PC-3 (cell line): ENCODE measurements around the gene ZNF680. TPM values are rescaled to one million over a fixed set of nuclear protein-coding genes. Genes with fewer than 3 reads are reported as not detected.
A peak's percentile ranks its signal among the peaks of the same experiment; 100 is the strongest.

Experiments used
- ATAC-seq: fragments of 200-7000 bp; cut with Tn5 transposase; 2 replicates; pipeline ENCODE4 v1.9.1; 2020; ENCODE audit warnings: mild to moderate bottlenecking, moderate library complexity
- BruUV-seq: library from RNA; stranded (reverse); fragments of 400-500 nt; replicated peaks from 2 replicates; lab custom pipeline; 2021; lab: Mats Ljungman, UMichigan
- CTCF ChIA-PET: fragments of 300-600 bp; sonication (Branson Sonifier 250); formaldehyde crosslinking; loops from one replicate; lab custom pipeline; 2022; ENCODE audit warnings: antibody characterized with exemption; lab: Charles Lee
- POLR2A ChIA-PET: fragments of 300-600 bp; sonication (Branson Sonifier 250); formaldehyde crosslinking; loops from one replicate; lab custom pipeline; 2022; ENCODE audit warnings: antibody characterized with exemption; ENCODE audit not compliant: unreplicated experiment; lab: Charles Lee
- DNase-seq: peaks from one replicate; pipeline ENCODE4 v3.0.0-alpha.2; 2015
- H2AFZ ChIP-seq: fragments of 300-600 bp; sonication (generic); 2 replicates; pipeline ENCODE4 v1.6.0; 2016; ENCODE audit warnings: antibody characterized with exemption, low read length
- H3F3A ChIP-seq: fragments of 300-600 bp; sonication (generic); one replicate; pipeline ENCODE4 v1.6.0; 2017; ENCODE audit warnings: antibody characterized with exemption, low read length, control low read depth, mild to moderate bottlenecking; ENCODE audit not compliant: unreplicated experiment
- H3K27ac ChIP-seq: fragments of 300-600 bp; sonication (generic); 2 replicates; pipeline ENCODE4 v1.5.1; 2016; ENCODE audit warnings: mild to moderate bottlenecking, low read length
- H3K27me3 ChIP-seq: fragments of 300-600 bp; sonication (generic); 2 replicates; pipeline ENCODE4 v1.6.1; 2016; ENCODE audit warnings: low read length, mixed read lengths
- H3K36me3 ChIP-seq: fragments of 300-600 bp; sonication (generic); 2 replicates; pipeline ENCODE4 v1.6.1; 2016; ENCODE audit warnings: low read depth, mixed run types, low read length, mixed read lengths
- H3K4me1 ChIP-seq: fragments of 300-600 bp; sonication (generic); 2 replicates; pipeline ENCODE4 v1.5.1; 2016; ENCODE audit warnings: low read length; ENCODE audit not compliant: insufficient read depth
- H3K4me2 ChIP-seq: fragments of 300-600 bp; sonication (generic); 2 replicates; pipeline ENCODE4 v1.6.0; 2016; ENCODE audit warnings: low read length
- H3K4me3 ChIP-seq: fragments of 300-600 bp; sonication (generic); 2 replicates; pipeline ENCODE4 v1.5.1; 2016; ENCODE audit warnings: mild to moderate bottlenecking, low read length, mixed read lengths
- H3K79me2 ChIP-seq: fragments of 300-600 bp; sonication (generic); 2 replicates; pipeline ENCODE4 v1.6.1; 2017; ENCODE audit warnings: low read length, mixed read lengths
- H3K9ac ChIP-seq: fragments of 300-600 bp; sonication (generic); 2 replicates; pipeline ENCODE4 v1.6.0; 2016; ENCODE audit warnings: mild to moderate bottlenecking, low read length
- H3K9me2 ChIP-seq: fragments of 300-600 bp; sonication (generic); replicated peaks from 2 replicates; pipeline ENCODE4 v1.6.1; 2016; ENCODE audit warnings: mixed run types, low read length, mixed read lengths
- H3K9me3 ChIP-seq: fragments of 300-600 bp; sonication (generic); 2 replicates; pipeline ENCODE4 v1.6.1; 2016; ENCODE audit warnings: low read length, mixed read lengths
- H4K20me1 ChIP-seq: fragments of 300-600 bp; sonication (generic); 2 replicates; pipeline ENCODE4 v1.6.1; 2016; ENCODE audit warnings: low read length, mixed read lengths
- CTCF ChIP-seq: fragments of 300-600 bp; sonication (generic); conservative IDR thresholded peaks from 2 replicates; pipeline ENCODE4 v1.5.1; 2017; ENCODE audit warnings: antibody characterized with exemption, low read depth, mild to moderate bottlenecking, low read length
- EZH2 ChIP-seq: fragments of 300-600 bp; sonication (generic); IDR thresholded peaks from one replicate; pipeline ENCODE4 v1.6.1; 2017; ENCODE audit warnings: antibody characterized with exemption, mild to moderate bottlenecking, low read length; ENCODE audit not compliant: unreplicated experiment
- EZH2phosphoT487 ChIP-seq: fragments of 300-600 bp; sonication (generic); IDR thresholded peaks from 2 replicates; pipeline ENCODE4 v1.6.1; 2018; ENCODE audit warnings: mild to moderate bottlenecking, antibody characterized with exemption, low read length, borderline replicate concordance
- intact Hi-C: fragments of 100-400 bp; cut with micrococcal nuclease; formaldehyde crosslinking; loops from 2 replicates; pipeline ENCODE4 v1.9.0; 2023
- total RNA-seq: library from RNA; depleted of rRNA; stranded (reverse); fragments of >200 nt; gene quantifications from 2 replicates; pipeline ENCODE4 v1.2.3, GENCODE V29; 2014

ZNF680 gene
- total RNA-seq, 1 experiment from 2014 or later: 8.8 TPM

GRCh38 chr7:64515330-64515729, 47.5 kb downstream of the ZNF680 start:
- no peaks in the 10 kb centered on the region for H3K27me3 ChIP-seq
- intact Hi-C loops: loop anchor here (10.0 kb wide), 1 partner anchor 171 kb away; no protein-coding TSS in a partner anchor

DNA sequence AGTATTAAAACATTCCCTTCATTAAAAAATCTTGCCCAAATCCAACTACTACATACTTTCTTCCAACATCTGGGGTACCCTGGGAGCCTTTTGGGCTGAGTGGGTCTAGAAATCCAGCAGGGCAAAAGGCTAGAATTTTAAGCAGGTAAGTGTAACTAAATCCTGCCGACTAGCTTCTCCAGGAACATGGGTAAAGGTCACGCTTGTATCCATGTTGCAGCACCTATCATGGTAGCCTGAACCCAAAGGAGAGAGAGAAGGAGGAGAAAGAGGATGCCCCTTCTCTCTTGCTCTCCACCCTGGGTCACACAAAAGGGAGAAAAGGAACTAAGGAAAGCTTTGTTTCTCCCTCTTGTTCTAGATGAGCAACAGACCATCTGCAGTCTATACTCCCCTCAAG, 53.3 kb downstream of the ZNF680 start:
- no peak overlapping the region for H3K4me2 ChIP-seq
- intact Hi-C loops: no loop called here
- H3K4me1 ChIP-seq: no peaks in the 10 kb centered on the region
- no peak overlapping the region; the same call in 1 of the 2 replicates for H3K4me3 ChIP-seq
- H3K36me3 ChIP-seq: peaks cover 71% of the 10 kb centered on the region
- H3K79me2 ChIP-seq: no peaks in the 10 kb centered on the region
- ChIA-PET CTCF (no interaction called here), POLR2A (no interaction called here)
- TF ChIP-seq EZH2 (no peak), CTCF (no peak), EZH2phosphoT487 (no peak)
- no peaks in the 10 kb centered on the region for H3K27me3 ChIP-seq
- ATAC-seq (no peak), DNase-seq (no peak)
- H3K9ac ChIP-seq: no peak overlapping the region
- peaks cover 38% of the 10 kb centered on the region; the same call in 1 of the 2 replicates for H3K9me3 ChIP-seq
- BruUV-seq: no TSS peak
- H3F3A ChIP-seq: no peaks in the 10 kb centered on the region
- no peak overlapping the region for H3K27ac ChIP-seq
- H2AFZ ChIP-seq: no peak overlapping the region
- no peaks in the 10 kb centered on the region for H4K20me1 ChIP-seq
- H3K9me2 ChIP-seq: no peaks in the 10 kb centered on the region

More at GRCh38 chr7:64515330-64515729, 47.5 kb downstream of the ZNF680 start:
- Histone ChIP-seq H4K20me1 (no peaks in the 10 kb centered on the region), H3K4me2 (no peak overlapping the region), H3K36me3 (peaks cover 77% of the 10 kb centered on the region), H3K27ac (no peak overlapping the region), H3K9me3 (peaks cover 41% of the 10 kb centered on the region), H3K79me2 (peaks cover 13% of the 10 kb centered on the region), H2AFZ (no peak overlapping the region), H3K9ac (no peak overlapping the region), H3K9me2 (no peaks in the 10 kb centered on the region), H3K4me1 (no peaks in the 10 kb centered on the region), H3K4me3 (no peak overlapping the region), H3F3A (no peaks in the 10 kb centered on the region)
- no TSS peak for BruUV-seq
- ATAC-seq (peak; percentile 77), DNase-seq (peak; percentile 8)
- ChIA-PET CTCF (no interaction called here), POLR2A (no interaction called here)
- TF ChIP-seq EZH2 (no peak), EZH2phosphoT487 (no peak), CTCF (no peak)

DNA sequence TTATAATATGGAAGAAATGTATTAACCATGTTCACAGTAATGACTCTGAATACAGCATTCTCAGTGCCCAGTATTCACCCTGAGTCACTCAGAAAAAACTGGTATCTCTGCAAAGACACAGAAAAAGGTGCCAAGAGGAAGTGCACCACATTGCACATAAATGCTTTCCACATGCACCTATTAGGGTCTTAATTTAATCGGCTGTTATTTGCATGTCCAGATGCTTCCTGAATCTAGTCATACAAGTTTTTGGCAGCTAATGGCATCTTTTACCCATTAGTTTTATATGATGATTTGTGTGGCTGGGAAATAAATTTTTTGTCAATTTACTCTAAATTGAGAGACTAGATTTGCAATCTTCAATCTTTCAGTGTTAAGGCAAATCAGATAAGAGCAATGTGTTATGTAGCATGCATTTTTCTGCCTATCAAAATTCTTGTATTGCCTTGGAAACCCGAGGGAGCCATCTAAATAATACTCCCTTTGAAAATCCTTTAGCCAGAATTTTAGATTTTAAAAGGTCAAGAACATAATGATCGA, 58.2 kb downstream of the ZNF680 start:
- intact Hi-C loops: no loop called here
- H3K4me3 ChIP-seq: no peak overlapping the region
- no peaks in the 10 kb centered on the region for H3K79me2 ChIP-seq
- POLR2A ChIA-PET: no interaction called here
- no peak overlapping the region for H3K9ac ChIP-seq
- CTCF ChIA-PET: no interaction called here
- no peak for TF ChIP-seq EZH2phosphoT487
- no peak for TF ChIP-seq CTCF
- no peak for TF ChIP-seq EZH2
- H3K36me3 ChIP-seq: peaks cover 38% of the 10 kb centered on the region
- H3K9me2 ChIP-seq: no peaks in the 10 kb centered on the region
- DNase-seq (no peak), ATAC-seq (no peak)
- H2AFZ ChIP-seq: no peak overlapping the region
- H3K9me3 ChIP-seq: peaks cover 25% of the 10 kb centered on the region; the same call in 1 of the 2 replicates
- H3K4me2 ChIP-seq: no peak overlapping the region
- no peak overlapping the region for H3K27ac ChIP-seq
- H3K4me1 ChIP-seq: no peaks in the 10 kb centered on the region
- no peaks in the 10 kb centered on the region for H4K20me1 ChIP-seq
- no peaks in the 10 kb centered on the region for H3F3A ChIP-seq
- BruUV-seq: no TSS peak
- H3K27me3 ChIP-seq: no peaks in the 10 kb centered on the region
